C4-2B (cell line): Measurements from ENCODE around the gene RFX7.

Source experiments
- ZFX ChIP-seq: fragments of 450-650 bp; IDR thresholded peaks from 2 replicates; pipeline ENCODE4 v1.6.1; 2017
- TF ChIP-seq, protein P1 (sequence below): fragments of 450-650 bp; conservative IDR thresholded peaks from 2 replicates; pipeline ENCODE4 v1.5.1; 2017; ENCODE audit warnings: mild to moderate bottlenecking

DNA sequence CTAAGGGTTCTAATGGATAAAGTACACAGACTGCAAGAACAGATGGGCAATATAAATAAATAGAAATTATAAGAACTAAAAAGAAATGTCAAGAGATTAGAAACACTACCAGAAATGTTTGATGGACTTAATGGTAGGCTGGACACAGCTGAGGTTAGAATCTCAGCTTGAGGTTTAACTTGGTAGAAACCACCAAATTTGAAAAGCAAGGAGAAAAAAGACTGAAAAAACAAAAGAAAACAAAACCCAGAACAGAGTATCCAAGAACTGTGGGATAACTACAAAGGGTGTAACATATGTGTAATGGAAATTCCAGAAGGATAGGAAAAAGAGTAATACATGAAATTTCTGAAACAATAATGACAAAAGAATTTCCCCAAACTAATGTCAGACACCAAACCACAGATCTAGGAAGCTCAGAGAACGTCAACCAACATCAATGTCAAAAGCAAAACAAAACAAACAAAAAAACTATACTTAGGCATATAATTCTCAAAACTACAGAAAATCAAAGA is 35.0 kb downstream of the RFX7 start:
- TF ChIP-seq, protein P1, sequence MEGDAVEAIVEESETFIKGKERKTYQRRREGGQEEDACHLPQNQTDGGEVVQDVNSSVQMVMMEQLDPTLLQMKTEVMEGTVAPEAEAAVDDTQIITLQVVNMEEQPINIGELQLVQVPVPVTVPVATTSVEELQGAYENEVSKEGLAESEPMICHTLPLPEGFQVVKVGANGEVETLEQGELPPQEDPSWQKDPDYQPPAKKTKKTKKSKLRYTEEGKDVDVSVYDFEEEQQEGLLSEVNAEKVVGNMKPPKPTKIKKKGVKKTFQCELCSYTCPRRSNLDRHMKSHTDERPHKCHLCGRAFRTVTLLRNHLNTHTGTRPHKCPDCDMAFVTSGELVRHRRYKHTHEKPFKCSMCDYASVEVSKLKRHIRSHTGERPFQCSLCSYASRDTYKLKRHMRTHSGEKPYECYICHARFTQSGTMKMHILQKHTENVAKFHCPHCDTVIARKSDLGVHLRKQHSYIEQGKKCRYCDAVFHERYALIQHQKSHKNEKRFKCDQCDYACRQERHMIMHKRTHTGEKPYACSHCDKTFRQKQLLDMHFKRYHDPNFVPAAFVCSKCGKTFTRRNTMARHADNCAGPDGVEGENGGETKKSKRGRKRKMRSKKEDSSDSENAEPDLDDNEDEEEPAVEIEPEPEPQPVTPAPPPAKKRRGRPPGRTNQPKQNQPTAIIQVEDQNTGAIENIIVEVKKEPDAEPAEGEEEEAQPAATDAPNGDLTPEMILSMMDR = no peak
- TF ChIP-seq ZFX = no peak
